Measurements from ENCODE around the gene MAGI2.

MAGI2 gene

DNA sequence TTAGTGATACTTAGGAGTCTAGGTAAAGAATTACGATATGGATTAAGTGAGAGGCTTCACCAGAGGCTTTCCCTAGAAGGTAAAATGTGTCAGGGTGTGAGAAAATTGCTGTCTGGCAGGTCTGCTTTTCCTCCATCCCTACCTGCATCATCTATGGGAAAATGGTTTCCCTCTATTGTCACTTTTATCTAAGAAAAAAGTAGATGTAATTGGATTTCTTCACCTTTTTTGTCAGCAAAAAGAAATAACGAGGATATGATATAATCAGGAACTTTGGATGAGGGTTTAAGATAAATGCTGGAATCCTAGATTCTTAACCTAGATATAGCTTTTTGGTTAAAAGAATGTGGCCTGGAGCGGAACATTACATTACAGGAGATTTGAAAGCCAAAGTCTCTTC is 146.1 kb downstream of the MAGI2 start:
- CTCF ChIA-PET, result interaction anchor here (1.2 to 2.7 kb wide), 2 partner anchors 9 to 35 kb away, joined by 4 to 20 read pairs; no protein-coding TSS in a partner anchor
- no peak for DNase-seq (ENCODE audit: low read depth, low spot score)
- POLR2A ChIA-PET, result no interaction called here
- TF ChIP-seq, protein P1, sequence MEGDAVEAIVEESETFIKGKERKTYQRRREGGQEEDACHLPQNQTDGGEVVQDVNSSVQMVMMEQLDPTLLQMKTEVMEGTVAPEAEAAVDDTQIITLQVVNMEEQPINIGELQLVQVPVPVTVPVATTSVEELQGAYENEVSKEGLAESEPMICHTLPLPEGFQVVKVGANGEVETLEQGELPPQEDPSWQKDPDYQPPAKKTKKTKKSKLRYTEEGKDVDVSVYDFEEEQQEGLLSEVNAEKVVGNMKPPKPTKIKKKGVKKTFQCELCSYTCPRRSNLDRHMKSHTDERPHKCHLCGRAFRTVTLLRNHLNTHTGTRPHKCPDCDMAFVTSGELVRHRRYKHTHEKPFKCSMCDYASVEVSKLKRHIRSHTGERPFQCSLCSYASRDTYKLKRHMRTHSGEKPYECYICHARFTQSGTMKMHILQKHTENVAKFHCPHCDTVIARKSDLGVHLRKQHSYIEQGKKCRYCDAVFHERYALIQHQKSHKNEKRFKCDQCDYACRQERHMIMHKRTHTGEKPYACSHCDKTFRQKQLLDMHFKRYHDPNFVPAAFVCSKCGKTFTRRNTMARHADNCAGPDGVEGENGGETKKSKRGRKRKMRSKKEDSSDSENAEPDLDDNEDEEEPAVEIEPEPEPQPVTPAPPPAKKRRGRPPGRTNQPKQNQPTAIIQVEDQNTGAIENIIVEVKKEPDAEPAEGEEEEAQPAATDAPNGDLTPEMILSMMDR (IDR thresholded peaks at IDR 0.05; ENCODE audit: insufficient read depth, low read length, missing control alignments), result no peak
- H3K4me3 ChIP-seq (ENCODE audit: low read depth, low read length), result no peak overlapping the region

DNA sequence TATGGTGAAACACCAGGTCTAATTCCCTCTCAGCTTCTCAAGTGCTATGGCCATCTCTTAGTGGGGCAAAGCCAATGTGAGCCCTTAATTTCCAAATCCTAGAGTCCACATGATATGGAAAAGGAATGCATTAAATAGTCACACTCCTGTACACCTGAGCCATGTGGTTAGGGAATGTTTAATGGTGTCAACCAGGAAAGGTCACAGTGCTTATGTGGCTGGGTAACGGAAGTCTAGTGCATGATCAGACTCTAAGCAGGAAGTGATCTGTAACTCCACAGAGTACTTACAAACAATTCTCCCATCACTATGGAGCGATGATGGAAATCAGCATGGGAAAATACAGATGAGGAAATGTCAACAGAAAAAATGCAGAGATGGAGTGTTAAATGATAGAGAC is 148.8 kb downstream of the MAGI2 start:
- ChIA-PET CTCF (interaction anchor here (1.0 kb wide), 1 partner anchor 12 kb away, joined by 3 read pairs; no protein-coding TSS in a partner anchor), POLR2A (no interaction called here)
- TF ChIP-seq, protein P1 (IDR thresholded peaks at IDR 0.05; ENCODE audit: insufficient read depth, low read length, missing control alignments), result no peak
- DNase-seq (ENCODE audit: low read depth, low spot score), result no peak
- no peak overlapping the region for H3K4me3 ChIP-seq (ENCODE audit: low read depth, low read length)

DNA sequence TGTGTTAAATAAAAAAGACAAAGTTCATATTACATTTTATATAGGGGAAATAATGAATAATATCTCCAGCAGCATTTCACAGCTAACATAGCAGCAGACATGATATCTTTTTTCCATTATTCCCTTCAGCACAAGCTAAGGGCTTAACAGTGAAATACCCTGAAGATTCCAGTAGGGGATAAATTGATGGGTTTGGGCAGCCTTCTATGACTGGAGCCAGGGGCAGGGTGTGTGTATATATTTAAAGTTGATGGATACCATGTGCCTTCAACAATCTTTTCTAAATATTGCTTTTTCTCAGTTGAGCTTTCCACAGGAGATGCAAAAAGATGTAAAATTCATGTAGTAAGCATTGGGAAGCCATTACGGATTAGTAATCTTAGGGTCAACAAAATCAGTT is 151.2 kb downstream of the MAGI2 start:
- H3K4me3 ChIP-seq (ENCODE audit: low read depth, low read length), result no peak overlapping the region
- no peak for DNase-seq (ENCODE audit: low read depth, low spot score)
- TF ChIP-seq, protein P1 (IDR thresholded peaks at IDR 0.05; ENCODE audit: insufficient read depth, low read length, missing control alignments), result no peak
- ChIA-PET CTCF (interaction anchor here (1.3 to 3.9 kb wide), 4 partner anchors 9 to 745 kb away, joined by 3 to 14 read pairs (median 4); no protein-coding TSS in a partner anchor), POLR2A (no interaction called here)

DNA sequence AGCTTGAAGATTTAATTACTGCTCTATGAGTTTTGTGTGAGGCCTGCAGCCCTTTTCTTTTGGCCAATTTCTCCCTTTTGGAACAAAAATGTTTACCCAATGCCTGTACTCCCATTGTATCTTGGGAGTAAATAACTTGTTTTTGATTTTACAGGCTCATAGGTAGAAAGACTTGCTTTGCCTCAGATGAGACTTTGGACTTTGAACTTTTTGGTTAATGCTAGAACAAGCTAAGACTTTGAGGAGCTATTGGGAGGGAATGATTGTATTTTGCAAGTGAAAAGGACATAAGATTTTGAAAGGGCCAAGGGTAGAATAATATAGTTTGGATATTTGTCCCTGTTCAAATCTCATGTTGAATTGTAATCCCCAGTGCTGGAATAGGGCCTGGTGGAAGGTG is 152.0 kb downstream of the MAGI2 start:
- ChIA-PET POLR2A (no interaction called here), CTCF (interaction anchor here (1.3 to 3.9 kb wide), 3 partner anchors 8 to 746 kb away, joined by 3 to 14 read pairs (median 4); no protein-coding TSS in a partner anchor)
- TF ChIP-seq, protein P1 (IDR thresholded peaks at IDR 0.05; ENCODE audit: insufficient read depth, low read length, missing control alignments), result no peak
- DNase-seq (ENCODE audit: low read depth, low spot score), result no peak
- H3K4me3 ChIP-seq (ENCODE audit: low read depth, low read length), result no peak overlapping the region

DNA sequence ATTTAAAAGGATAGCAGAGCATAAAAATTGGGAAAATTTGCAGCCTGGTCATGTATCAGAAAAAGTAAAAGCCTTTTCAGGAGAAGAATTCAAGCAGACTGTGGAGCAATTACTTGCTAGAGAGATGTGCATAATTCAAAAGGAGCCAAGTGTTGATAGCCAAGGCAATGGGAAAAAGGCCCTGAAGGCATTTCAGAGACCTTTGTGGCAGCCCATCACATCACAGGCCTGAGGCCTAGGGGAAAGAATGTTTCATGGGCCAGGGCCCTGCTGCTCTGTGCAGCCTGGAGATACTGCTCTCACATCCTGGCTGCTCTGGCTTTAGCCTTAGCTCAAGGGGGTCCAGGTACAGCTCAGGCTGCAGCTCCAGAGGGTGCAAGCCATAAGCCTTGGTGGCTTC is 152.9 kb downstream of the MAGI2 start:
- H3K4me3 ChIP-seq (ENCODE audit: low read depth, low read length), result no peak overlapping the region
- ChIA-PET POLR2A (no interaction called here), CTCF (interaction anchor here (0.9 to 3.9 kb wide), 3 partner anchors 32 to 747 kb away, joined by 3 to 14 read pairs (median 3); no protein-coding TSS in a partner anchor)
- DNase-seq (ENCODE audit: low read depth, low spot score), result no peak
- TF ChIP-seq, protein P1 (IDR thresholded peaks at IDR 0.05; ENCODE audit: insufficient read depth, low read length, missing control alignments), result no peak

DNA sequence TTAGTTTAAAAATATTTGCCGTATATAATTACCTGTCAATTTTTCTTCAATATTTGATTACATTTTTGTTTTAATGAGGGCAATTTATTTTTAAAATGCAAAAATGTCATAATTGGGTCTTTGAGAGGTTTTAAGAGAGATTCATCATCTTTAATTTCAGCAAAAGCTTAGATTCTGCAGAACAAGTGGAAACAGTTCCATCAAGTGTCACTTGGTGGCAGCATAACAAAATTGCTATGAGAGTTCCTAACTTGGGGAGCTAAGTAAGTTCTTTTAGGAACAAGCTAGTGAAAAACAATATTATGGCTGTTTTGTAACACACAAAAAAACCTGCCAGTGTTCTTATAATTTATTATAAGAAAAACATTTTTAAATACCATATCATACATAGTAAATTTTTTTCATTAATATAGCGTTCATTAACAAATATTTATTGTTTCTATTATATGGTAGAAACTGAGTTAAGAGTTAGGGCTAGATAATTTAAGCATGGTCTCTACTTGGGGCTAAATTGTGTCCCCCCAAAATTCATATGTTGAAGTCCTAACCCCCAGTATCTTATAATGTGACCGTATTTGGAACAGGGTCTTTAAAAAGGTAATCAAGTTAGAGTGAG is 155.2 kb downstream of the MAGI2 start:
- CTCF ChIA-PET, result interaction anchor here (0.6 to 4.3 kb wide), 39 partner anchors 8 to 855 kb away, joined by 3 to 48 read pairs (median 4); partner anchors contain the start of gene MAGI2
- POLR2A ChIA-PET, result no interaction called here
- no peak overlapping the region for H3K4me3 ChIP-seq (ENCODE audit: low read depth, low read length)
- TF ChIP-seq, protein P1 (IDR thresholded peaks at IDR 0.05; ENCODE audit: insufficient read depth, low read length, missing control alignments), result peak; percentile 59
- DNase-seq (ENCODE audit: low read depth, low spot score), result no peak
